ENCODE data around the gene TSPAN6.

- TF ChIP-seq CTCF (tag by site-specific recombination; IDR thresholded peaks at IDR 0.05) (no peak), SETDB1 (IDR thresholded peaks at IDR 0.05; ENCODE audit: insufficient read length, low read length) (no peak), ZFHX2 (tag by site-specific recombination; conservative IDR thresholded peaks at IDR 0.05) (no peak), ZNF645 (tag by site-specific recombination; IDR thresholded peaks at IDR 0.05) (no peak), ZSCAN5A (tag by site-specific recombination; IDR thresholded peaks at IDR 0.05) (no peak), REPIN1 (tag by site-specific recombination; IDR thresholded peaks at IDR 0.05; ENCODE audit: low read depth) (no peak), ZNF274 (IDR thresholded peaks at IDR 0.05; ENCODE audit: low read length) (no peak), ZNF274 (tag by site-specific recombination; IDR thresholded peaks at IDR 0.05; ENCODE audit: borderline replicate concordance) (no peak), PRDM10 (tag by site-specific recombination; IDR thresholded peaks at IDR 0.05) (no peak), ZBTB49 (tag by site-specific recombination; IDR thresholded peaks at IDR 0.05; ENCODE audit: low read depth) (no peak)
Observed at GRCh38 chrX:100643956-100644860, 7.6 kb upstream of the TSPAN6 start, which contains the start of gene SRPX2.

Measured in HEK293 (cell line).